GM23248 (cell line): Measurements from ENCODE around the gene NEK10. TPM values are rescaled to one million over a fixed set of nuclear protein-coding genes. Genes with fewer than 3 reads are reported as not detected.

Experiments
- DNase-seq: peaks from one replicate; pipeline ENCODE4 v3.0.0-alpha.2; 2015
- H2AFZ ChIP-seq: fragments of 200-600 bp; sonication (generic); 2 replicates; pipeline ENCODE4 v1.6.1; 2016; ENCODE audit warnings: antibody characterized with exemption
- H3F3A ChIP-seq: fragments of 200-600 bp; sonication (generic); 2 replicates; pipeline ENCODE4 v1.6.1; 2016; ENCODE audit warnings: mild to moderate bottlenecking, antibody characterized with exemption, mixed run types; ENCODE audit not compliant: insufficient read depth
- H3K27ac ChIP-seq: fragments of 200-600 bp; sonication (generic); 2 replicates; pipeline ENCODE4 v1.5.1; 2016; ENCODE audit warnings: mild to moderate bottlenecking
- H3K27me3 ChIP-seq: fragments of 200-600 bp; sonication (generic); replicated peaks from 2 replicates; pipeline ENCODE4 v1.6.1; 2016; ENCODE audit warnings: mild to moderate bottlenecking; ENCODE audit not compliant: insufficient read depth
- H3K36me3 ChIP-seq: fragments of 200-600 bp; sonication (generic); 2 replicates; pipeline ENCODE4 v1.6.1; 2016; ENCODE audit warnings: low read depth, mild to moderate bottlenecking
- H3K4me1 ChIP-seq: fragments of 200-600 bp; sonication (generic); 2 replicates; pipeline ENCODE4 v1.6.1; 2016; ENCODE audit warnings: mild to moderate bottlenecking; ENCODE audit not compliant: insufficient read depth
- H3K4me2 ChIP-seq: fragments of 200-600 bp; sonication (generic); one replicate; pipeline ENCODE4 v1.6.1; 2016; ENCODE audit warnings: mild to moderate bottlenecking; ENCODE audit not compliant: unreplicated experiment
- H3K4me3 ChIP-seq: fragments of 200-600 bp; sonication (generic); 2 replicates; pipeline ENCODE4 v1.5.1; 2016; ENCODE audit warnings: mild to moderate bottlenecking
- H3K79me2 ChIP-seq: fragments of 200-600 bp; sonication (generic); 2 replicates; pipeline ENCODE4 v1.6.1; 2016; ENCODE audit warnings: mild to moderate bottlenecking; ENCODE audit not compliant: insufficient read depth
- H3K9ac ChIP-seq: fragments of 200-600 bp; sonication (generic); 2 replicates; pipeline ENCODE4 v1.6.1; 2016; ENCODE audit warnings: mild to moderate bottlenecking
- H3K9me2 ChIP-seq: fragments of 200-600 bp; sonication (generic); 2 replicates; pipeline ENCODE4 v1.6.1; 2016; ENCODE audit warnings: mixed run types, mild to moderate bottlenecking, moderate library complexity; ENCODE audit not compliant: insufficient read depth
- H3K9me3 ChIP-seq: fragments of 200-600 bp; sonication (generic); one replicate; pipeline ENCODE4 v1.6.1; 2017; ENCODE audit warnings: low read depth
- H4K20me1 ChIP-seq: fragments of 200-600 bp; sonication (generic); 2 replicates; pipeline ENCODE4 v1.6.0; 2016; ENCODE audit not compliant: insufficient read depth
- EZH2 ChIP-seq: fragments of 200-600 bp; sonication (generic); IDR thresholded peaks from 2 replicates; pipeline ENCODE4 v1.6.1; 2018; ENCODE audit warnings: antibody characterized with exemption, mild to moderate bottlenecking; ENCODE audit not compliant: insufficient read depth, poor library complexity, severe bottlenecking
- EZH2phosphoT487 ChIP-seq: fragments of 200-600 bp; sonication (generic); IDR thresholded peaks from 2 replicates; pipeline ENCODE4 v1.6.1; 2018; ENCODE audit warnings: antibody characterized with exemption, moderate library complexity, mild to moderate bottlenecking, low read depth; ENCODE audit not compliant: insufficient read depth
- WGBS, 2 experiments: methylation state at CpG; one replicate each; pipeline ENCODE4 v1.1.6; 2015 to 2017; ENCODE audit warnings: low lambda C conversion rate in 2 of 2, low coverage in 1 of 2; ENCODE audit errors: missing lambda C conversion rate in 2 of 2; 5-methylcytosine and 5-hydroxymethylcytosine counted together
- in situ Hi-C: fragments of 300-500 bp; cut with MboI; formaldehyde crosslinking; loops from 2 replicates; pipeline ENCODE4 v1.15.0; 2020
- polyA plus RNA-seq: library from polyadenylated mRNA; unstranded; fragments of >200 nt; fragmentation: Nextera tagmentation; extraction: Ambion mirVana; gene quantifications from 2 replicates; pipeline ENCODE4 v1.2.1, GENCODE V29; 2016
- total RNA-seq: library from RNA; depleted of rRNA; stranded (reverse); fragments of >200 nt; shearing (Covaris generic); gene quantifications from 2 replicates; pipeline ENCODE4 v1.2.3, GENCODE V29; 2014

The NEK10 gene
- total and polyA plus RNA-seq, 2 experiments from 2014 or later: 3.2 to 7.6 TPM

GRCh38 chr3:27281671-27282150, 87.5 kb downstream of the NEK10 start:
- no peaks in the 10 kb centered on the region for H4K20me1 ChIP-seq
- H3K79me2 ChIP-seq: no peaks in the 10 kb centered on the region
- no peak overlapping the region for H3K27ac ChIP-seq
- no peaks in the 10 kb centered on the region for H3K9me3 ChIP-seq
- 93 to 96% methylated on average over 2 of the region's 2 CpGs for WGBS, 2 experiments
- H3F3A ChIP-seq: no peaks in the 10 kb centered on the region
- no peak overlapping the region for H3K9ac ChIP-seq
- no peak overlapping the region for H3K4me2 ChIP-seq
- H2AFZ ChIP-seq: 0 out of 2 replicates have a peak overlapping the region, but pooled peaks have one; percentile 15
- no peak for DNase-seq
- no peaks in the 10 kb centered on the region for H3K9me2 ChIP-seq
- no peaks in the 10 kb centered on the region for H3K4me1 ChIP-seq
- H3K36me3 ChIP-seq: peaks cover 6% of the 10 kb centered on the region; the same call in 1 of the 2 replicates
- no peak overlapping the region for H3K4me3 ChIP-seq
- no peaks in the 10 kb centered on the region for H3K27me3 ChIP-seq
- TF ChIP-seq EZH2phosphoT487 (no peak), EZH2 (no peak)
- in situ Hi-C loops: no loop called here

DNA sequence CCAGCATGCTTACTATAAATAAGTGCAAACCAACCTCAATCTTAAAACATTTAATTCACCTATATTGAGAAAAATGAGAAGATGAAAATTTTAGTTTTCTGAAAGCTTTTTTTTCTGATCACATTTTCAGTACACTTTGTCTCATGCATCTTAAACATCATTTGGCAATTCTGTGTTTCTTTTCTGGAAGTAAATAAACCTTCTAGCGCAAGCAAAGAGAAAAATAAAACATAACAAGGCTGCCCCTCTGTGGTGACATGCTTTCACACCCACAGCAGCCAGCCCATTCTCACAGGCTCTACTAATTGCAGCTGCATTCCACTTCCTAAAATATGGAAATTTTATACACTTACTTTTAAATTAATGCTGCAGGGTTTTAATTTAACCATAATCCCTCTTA, 90.1 kb downstream of the NEK10 start:
- peak; percentile 35 for DNase-seq
- Histone ChIP-seq H3K4me3 (no peak overlapping the region), H4K20me1 (no peaks in the 10 kb centered on the region), H3F3A (no peaks in the 10 kb centered on the region), H3K9ac (no peak overlapping the region), H3K27me3 (no peaks in the 10 kb centered on the region), H2AFZ (no peak overlapping the region), H3K4me1 (no peaks in the 10 kb centered on the region), H3K36me3 (peaks cover 6% of the 10 kb centered on the region; the same call in 1 of the 2 replicates), H3K9me3 (no peaks in the 10 kb centered on the region), H3K9me2 (no peaks in the 10 kb centered on the region), H3K79me2 (no peaks in the 10 kb centered on the region), H3K27ac (no peak overlapping the region), H3K4me2 (no peak overlapping the region)
- no peak for TF ChIP-seq EZH2phosphoT487
- no peak for TF ChIP-seq EZH2
- 40 to 58% methylated on average over 1 of the region's 1 CpG for WGBS, 2 experiments
- in situ Hi-C loops: no loop called here

DNA sequence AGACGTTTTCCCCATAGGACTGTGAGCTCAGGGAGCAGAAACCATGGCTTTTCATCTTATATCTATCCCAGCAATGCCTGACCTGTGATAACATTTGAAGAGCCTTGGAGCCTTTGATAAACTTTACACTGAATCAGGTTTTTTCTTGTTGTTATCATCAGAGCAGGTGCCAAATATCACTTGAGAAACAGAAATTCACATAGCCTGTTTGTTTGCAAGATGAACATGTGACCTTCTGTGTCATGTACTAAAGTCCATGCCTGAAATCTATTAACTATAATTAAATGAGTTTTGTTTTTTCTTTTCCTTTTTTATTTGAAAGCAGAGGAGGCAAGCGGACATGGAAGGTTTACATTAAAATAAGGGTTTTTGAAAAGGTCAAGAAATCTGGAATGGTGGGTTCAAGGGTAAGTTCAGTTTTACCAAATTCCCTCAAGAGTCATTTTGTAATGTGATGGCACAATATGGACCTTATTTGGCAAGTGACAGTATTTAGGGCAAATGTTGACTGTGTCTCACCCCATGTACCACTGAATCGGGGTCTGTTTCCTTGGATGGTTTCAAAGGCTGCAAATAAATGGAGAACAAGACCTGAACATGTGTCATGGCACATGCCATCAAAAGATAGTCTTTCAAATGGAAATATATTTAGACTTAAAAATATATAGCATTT, 90.7 kb downstream of the NEK10 start:
- Histone ChIP-seq H2AFZ (no peak overlapping the region), H3K27me3 (no peaks in the 10 kb centered on the region), H3K36me3 (peaks cover 6% of the 10 kb centered on the region; the same call in 1 of the 2 replicates), H3K4me2 (no peak overlapping the region), H3K79me2 (no peaks in the 10 kb centered on the region), H3K4me1 (no peaks in the 10 kb centered on the region), H3K9me2 (no peaks in the 10 kb centered on the region), H3F3A (no peaks in the 10 kb centered on the region), H3K4me3 (no peak overlapping the region), H3K27ac (no peak overlapping the region), H3K9me3 (no peaks in the 10 kb centered on the region), H3K9ac (no peak overlapping the region), H4K20me1 (no peaks in the 10 kb centered on the region)
- WGBS, 2 experiments: 59 to 69% methylated on average over 3 of the region's 3 CpGs
- in situ Hi-C loops: no loop called here
- no peak for TF ChIP-seq EZH2
- TF ChIP-seq EZH2phosphoT487: no peak
- DNase-seq: no peak

DNA sequence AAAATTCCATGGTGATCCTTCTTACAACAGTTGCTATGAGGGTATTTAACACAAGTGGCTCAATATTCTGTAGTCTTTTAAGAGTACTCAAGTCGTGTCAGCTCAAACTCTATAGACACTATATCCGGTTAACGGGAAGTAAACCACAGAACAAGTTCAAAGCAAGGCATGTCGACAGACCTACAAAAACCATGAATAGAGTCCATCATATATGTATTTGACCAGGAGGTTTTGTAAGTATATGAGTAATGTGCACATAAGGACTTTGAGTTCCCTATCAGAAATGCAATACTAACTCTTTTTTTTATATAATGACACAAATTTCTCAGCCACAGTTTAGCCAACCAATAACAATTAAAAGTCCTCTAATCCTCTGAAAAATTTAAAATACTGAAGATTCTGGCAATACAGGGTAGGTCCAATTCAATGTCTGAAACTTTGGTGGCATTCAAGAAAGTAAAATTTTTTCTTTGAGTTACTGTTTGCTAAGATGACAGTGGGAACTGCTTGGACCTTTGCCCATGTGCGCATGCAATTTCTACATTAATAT, 93.7 kb downstream of the NEK10 start:
- H3K9me2 ChIP-seq: no peaks in the 10 kb centered on the region
- 91 to 96% methylated on average over 5 of the region's 5 CpGs for WGBS, 2 experiments
- no peaks in the 10 kb centered on the region for H3K9me3 ChIP-seq
- H3K27ac ChIP-seq: no peak overlapping the region
- no peak overlapping the region for H2AFZ ChIP-seq
- no peak for TF ChIP-seq EZH2phosphoT487
- no peak for TF ChIP-seq EZH2
- peaks cover 10% of the 10 kb centered on the region; the same call in 1 of the 2 replicates for H3K36me3 ChIP-seq
- H3K4me1 ChIP-seq: no peaks in the 10 kb centered on the region
- H3K27me3 ChIP-seq: no peaks in the 10 kb centered on the region
- H3F3A ChIP-seq: no peaks in the 10 kb centered on the region
- no peaks in the 10 kb centered on the region for H4K20me1 ChIP-seq
- in situ Hi-C loops: no loop called here
- DNase-seq: no peak
- no peak overlapping the region for H3K4me2 ChIP-seq
- no peak overlapping the region for H3K9ac ChIP-seq
- H3K4me3 ChIP-seq: no peak overlapping the region
- H3K79me2 ChIP-seq: no peaks in the 10 kb centered on the region
